Colon (tissue), 2 donors: ENCODE measurements around the gene TLDC2.
"Not testable (repeated sequence)": the region's sequence is repeated elsewhere in the genome, so short reads cannot be mapped to it uniquely, and the experiment has no call there.

Experiments used
- FAIRE-seq: peaks from 2 replicates; lab custom pipeline; 2012; peaks lifted over from hg19 to GRCh38; lab: Jason Lieb, UNC
- donor health status: control.
- donor health status: control.

The TLDC2 gene

DNA sequence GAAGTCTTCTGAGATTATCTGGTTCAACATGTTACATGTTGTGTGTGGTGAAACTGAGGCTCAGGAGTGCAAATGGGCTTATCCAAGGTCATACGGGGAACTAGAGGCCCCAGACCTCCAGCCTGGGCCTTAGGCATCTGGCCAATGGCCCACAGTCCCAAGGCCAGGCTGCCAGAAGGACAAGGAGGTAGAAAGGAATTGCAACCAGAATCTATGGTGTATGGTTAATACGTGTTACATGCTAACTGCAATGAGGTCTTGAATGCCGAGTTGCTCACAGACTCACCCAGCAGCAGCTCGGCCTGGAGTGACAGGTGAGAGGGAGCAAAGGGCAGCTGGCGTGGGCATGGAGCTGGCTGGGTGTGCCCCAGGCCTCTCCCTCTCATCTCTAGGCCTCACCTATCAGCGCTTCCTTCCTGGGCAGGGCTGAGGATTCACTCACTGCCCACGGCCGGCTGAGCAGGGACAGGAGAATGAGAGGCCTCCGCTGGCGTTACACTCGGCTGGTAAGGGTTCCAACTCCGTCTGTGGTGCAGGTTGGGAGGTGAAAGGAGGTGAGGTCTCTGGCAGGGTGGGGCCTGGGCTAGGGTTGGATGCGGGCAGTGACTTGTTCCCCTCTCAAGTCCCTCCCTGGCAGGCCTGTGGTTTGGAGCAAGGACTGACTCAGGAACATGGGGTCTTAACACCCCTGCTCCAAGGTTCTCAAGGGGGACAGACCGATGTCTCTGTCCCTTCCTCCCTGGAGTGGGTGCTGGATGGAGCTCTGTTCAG is at the start of gene TLDC2:
Gene TLDC2 (plus strand): TSS at position 437 of the 771 bp plus-strand sequence. CDS start 37 bp downstream, at position 474.
- FAIRE-seq: no peak

GRCh38 chr20:36826554-36827244 is 49.2 kb upstream of the TLDC2 start:
- FAIRE-seq: no peak

DNA sequence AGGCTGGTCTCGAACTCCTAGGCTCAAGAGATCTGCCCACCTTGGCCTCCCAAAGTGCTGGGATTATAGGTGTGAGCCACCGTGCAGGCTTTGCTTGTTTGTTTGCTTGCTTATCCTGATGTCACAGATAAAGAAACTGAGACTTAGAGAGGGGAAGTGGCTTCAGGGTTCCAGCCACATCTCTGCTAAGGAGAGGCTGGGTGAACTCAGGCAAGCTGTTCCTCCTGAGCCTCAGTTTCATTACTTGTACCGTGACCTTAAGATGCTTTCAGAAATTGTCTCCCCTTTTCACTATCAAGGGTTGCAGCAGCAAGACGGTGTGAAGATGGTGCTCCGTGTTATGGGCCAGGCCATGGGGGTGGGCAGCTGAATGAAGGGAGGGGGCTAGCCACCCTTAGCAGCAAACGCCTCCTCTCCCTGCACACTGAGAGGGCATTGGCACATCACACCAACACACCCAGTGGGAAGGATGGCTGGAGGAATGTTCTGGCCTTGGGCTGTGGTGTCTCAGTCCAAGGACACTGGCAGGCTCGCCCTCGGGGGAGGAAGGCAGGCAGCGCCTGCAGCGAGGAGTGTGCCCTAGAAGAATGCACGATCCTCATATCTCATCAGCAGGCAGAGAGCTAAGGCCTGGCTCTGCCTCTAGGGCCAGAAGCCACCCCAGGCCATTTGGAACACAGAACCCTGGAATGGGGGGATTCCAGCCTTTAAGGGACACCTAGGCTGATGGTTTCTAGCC is 48.2 kb upstream of the TLDC2 start:
- no peak for FAIRE-seq

GRCh38 chr20:36830791-36831691 is 44.9 kb upstream of the TLDC2 start:
- FAIRE-seq: no peak

GRCh38 chr20:36832791-36833190 is 43.1 kb upstream of the TLDC2 start:
- no peak for FAIRE-seq

- FAIRE-seq: no peak
Measured at GRCh38 chr20:36833275-36834020, 42.5 kb upstream of the TLDC2 start.

- no peak for FAIRE-seq
Measured at GRCh38 chr20:36835025-36835424, 40.9 kb upstream of the TLDC2 start.

DNA sequence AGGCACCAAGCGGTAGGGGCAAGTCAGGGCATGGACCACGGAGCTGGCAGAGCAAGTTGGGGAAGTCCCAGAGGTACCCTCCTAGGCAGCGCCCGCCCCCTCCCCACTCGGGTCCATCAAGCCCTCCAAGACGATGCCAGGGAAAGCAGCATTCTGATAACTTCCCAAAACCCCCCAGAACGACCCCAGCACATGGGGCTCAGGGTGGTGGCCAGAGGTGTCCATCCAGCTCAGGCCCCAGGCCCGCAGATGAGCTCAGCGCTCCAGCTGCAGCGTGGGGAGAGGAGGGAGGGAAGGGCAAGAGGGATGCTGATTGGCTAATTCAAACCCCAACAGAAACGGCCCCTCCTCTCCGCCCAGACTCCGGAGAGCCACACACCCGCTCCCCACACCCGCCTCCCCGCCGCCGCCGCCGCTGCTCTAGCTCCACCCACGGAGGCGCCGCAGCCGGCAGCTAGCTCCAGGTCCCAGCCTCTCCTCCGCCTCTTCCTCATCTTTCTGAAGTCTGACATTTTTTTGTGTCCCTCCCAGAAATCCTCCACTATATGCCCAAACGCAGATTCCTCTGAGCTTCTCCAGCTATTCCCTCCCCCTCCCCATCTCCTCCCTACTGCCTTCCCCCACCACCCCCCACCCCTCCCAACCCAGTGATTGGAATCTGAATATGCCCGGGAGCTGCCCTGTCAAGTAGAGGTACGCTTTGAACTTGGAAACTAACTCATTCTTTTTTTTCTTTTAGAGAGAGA is 40.3 kb upstream of the TLDC2 start:
- no peak for FAIRE-seq

DNA sequence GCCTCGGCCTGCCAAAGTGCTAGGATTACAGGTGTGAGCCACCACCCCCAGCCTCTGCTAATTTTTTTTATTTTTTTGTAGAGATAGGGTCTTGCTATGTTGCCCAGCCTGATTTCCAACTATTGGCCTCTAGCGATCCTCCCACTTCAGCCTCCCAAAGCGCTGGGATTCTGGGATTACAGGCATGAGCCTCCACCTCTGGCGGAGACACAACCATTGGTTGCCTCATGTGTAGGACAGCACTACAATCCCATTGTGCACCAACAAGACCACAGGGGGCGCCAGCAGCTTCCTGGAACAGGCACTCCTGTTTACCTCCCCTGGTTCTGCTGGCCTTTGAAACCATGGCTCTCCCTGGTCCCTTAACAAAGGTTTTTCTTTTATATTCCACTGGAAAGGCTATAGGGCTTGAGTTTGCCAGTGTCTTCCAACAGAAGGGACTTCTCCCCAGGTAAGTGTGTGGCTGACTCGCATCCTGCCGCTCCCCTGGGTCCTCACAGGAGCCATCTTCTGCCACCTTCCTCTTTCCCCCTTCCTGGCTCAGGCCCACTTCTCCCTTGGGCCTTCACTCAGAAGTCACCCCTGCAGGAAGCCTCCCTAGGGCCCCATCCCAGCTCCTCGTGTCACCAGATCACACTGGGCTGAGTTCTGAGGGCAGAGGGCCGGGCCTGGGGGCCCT is 39.2 kb upstream of the TLDC2 start:
- no peak for FAIRE-seq

- FAIRE-seq: not testable (repeated sequence)
Measured at GRCh38 chr20:36838376-36838775, 37.6 kb upstream of the TLDC2 start.

DNA sequence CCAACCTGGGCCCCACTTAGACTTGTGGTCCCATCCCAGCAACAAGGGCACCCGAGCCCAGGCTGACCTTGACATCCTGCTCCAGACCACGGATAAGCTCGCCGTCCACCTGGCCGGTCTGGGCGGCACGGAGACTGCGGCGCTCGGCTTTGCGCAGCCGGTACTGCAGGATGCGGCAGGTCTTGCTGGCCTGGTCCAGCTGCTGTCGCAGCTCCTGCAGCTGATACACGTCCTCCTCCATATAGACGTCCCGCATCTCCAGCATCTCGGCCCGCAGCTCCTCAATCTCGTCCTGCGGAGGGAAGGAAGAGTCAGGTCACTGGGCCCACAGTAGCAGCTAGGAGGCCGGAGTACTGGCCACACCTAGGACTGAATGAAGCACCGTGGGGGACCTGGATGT is 36.8 kb upstream of the TLDC2 start:
- no peak for FAIRE-seq

GRCh38 chr20:36841030-36841429 is 34.9 kb upstream of the TLDC2 start:
- FAIRE-seq: not testable (repeated sequence)

DNA sequence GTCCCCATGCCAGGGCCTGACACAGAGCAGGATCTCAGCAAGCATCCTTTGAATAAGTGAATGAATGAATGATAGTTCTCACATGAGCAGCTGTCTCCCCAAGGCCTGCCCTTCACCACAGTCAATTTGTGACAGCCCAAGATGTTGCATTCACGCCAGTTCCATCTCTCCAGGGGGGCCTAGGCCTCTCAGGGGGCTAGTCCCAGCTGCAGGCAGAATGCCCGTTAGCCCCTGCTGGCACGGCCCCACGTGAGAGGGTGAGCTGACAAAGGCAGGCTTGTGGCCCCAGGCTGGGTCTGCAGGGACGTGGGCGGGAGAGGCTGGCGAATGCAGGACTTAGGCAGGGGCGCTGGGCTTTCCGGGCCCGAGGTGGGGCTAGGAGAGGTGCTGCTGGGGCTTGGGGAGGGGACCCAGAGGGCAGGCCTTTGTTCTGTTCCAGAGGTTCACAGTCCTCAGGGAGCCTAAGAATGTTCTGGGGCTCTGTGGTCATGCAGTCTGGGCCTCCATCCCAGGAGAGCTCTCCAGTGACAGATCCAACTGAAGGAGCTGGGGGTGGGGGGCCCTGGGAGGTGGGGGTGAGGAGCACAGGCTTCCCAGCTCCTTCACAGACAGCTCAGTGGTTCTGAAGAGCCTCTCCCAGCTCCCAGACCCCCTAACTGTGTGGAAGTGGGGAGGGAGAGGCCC is 30.5 kb upstream of the TLDC2 start:
- FAIRE-seq: no peak

DNA sequence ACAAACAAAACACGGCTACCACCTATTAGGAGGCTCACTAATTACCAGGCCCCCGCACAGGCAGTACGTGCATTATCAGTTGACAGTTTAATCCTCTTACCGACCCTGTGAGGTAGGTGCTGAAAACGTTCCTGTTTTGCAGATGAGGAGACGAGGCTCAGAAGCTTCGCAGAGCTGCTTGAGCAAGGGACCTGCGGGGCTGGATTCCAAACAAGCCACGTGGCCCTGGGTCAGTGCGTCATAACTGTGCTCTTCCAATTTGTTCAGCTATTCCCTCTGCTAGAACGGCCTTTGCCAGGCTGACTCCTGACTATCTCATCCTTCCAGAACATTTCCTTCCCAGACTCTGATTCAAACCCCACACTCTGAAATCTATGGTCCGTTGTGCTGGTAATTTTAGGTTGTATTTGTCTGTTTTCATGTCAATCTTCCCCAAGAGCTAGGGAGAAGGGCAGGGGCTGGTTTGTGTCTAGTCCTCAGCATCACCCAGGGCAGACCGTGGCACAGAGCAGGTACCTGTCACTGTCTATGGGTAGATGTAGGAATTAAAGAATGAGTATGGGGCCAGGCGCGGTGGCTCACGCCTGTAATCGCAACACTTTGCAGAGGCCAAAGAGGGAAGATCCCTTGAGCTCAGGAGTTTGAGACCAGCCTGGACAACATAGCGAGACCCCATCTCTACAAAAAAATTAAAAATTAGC is 28.8 kb upstream of the TLDC2 start:
- FAIRE-seq: no peak

GRCh38 chr20:36847710-36848040 is 28.3 kb upstream of the TLDC2 start:
- FAIRE-seq: no peak

- FAIRE-seq: no peak
Measured at GRCh38 chr20:36848078-36848660, 27.8 kb upstream of the TLDC2 start.

DNA sequence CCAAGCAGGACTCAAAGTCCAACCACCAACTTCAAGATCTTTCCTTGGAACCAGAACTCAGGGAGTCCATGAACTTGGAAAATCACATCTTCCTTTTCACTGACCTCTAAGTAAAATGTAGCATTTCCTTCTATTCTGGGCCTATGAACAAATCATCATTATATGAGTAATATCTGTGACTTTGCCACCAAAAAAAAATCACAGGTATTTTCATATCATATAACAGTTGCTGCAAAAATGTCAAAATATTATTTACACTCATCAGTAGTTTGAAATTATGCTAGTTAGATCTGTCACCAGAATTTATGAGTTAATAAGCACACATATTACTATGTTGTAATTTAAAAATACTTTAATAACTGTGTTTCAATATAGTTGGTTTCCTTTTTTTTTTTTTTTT is 27.3 kb upstream of the TLDC2 start:
- no peak for FAIRE-seq

DNA sequence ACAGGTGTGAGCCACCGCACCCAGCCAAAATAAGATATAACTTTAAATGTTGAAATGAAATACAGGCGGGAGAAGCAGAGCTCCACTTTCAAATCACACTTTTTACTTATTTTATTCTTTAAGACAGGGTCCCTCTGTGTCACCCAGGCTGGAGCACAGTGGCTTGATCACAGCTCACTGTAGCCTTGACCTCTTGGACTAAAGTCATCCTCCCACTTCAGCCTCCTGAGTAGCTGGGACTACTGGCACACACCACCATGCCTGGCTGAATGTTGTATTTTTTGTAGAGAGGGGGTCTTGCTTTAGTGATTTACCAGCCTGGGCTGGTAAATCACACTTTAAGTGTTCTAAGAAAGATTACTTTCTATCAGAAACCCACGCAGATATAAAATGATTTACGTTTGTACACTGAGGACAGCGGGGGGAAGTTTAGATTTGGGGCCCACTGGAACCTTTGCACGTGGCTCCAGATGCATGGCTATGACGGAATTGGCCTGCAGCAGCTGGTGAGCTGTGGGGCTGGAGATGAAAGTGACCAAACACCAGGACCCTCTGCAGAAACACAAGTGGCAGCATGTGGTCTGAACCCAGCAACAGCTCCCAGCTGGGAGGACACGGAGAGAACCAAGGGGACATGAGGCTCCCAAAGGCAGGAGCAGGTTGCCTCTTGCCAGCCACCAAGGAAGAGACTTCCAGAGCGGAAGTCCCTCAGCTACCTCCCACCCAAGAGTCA is 26.4 kb upstream of the TLDC2 start:
- no peak for FAIRE-seq
